Measurements from ENCODE around the gene FBXL7.

DNA sequence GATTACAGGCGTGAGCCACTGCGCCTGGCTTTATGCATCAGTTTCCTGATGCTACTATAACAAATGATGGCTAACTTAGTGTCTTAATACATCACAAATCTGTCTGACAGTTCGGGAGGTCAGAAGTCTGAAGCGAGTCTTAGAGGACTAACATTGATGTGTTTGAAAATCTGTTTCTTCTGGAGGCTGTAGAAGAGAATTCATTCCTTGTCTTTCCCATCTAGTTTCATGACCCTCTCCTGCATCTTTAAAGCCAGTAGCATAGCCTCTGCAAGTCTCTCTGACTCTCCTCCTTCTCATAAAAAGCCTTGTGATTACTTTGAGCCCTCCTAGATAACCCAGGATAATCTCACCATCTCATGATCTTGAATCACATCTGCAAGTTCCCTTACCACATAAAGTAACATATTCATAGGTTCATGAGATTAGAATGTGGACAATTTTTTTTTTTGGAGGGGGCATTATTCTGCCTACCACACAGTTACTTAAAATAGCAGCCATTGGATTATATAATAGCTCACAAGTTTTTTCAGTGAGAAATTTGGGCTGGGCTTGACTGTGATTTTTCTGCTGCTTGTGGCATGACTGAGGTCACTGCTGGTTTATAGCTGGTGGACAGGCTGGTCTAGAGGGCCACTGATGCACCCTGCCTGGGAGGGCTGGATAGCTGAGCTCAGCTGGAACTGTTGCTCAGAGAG lies 134.8 kb downstream of the FBXL7 start:
- TF ChIP-seq, protein P1, sequence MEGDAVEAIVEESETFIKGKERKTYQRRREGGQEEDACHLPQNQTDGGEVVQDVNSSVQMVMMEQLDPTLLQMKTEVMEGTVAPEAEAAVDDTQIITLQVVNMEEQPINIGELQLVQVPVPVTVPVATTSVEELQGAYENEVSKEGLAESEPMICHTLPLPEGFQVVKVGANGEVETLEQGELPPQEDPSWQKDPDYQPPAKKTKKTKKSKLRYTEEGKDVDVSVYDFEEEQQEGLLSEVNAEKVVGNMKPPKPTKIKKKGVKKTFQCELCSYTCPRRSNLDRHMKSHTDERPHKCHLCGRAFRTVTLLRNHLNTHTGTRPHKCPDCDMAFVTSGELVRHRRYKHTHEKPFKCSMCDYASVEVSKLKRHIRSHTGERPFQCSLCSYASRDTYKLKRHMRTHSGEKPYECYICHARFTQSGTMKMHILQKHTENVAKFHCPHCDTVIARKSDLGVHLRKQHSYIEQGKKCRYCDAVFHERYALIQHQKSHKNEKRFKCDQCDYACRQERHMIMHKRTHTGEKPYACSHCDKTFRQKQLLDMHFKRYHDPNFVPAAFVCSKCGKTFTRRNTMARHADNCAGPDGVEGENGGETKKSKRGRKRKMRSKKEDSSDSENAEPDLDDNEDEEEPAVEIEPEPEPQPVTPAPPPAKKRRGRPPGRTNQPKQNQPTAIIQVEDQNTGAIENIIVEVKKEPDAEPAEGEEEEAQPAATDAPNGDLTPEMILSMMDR (conservative IDR thresholded peaks at IDR 0.05; ENCODE audit: low read length), result no peak
- no peak for TF ChIP-seq EZH2phosphoT487 (IDR thresholded peaks at IDR 0.05; ENCODE audit: borderline replicate concordance)
